Testis (tissue), 2 donors: ENCODE results near the gene MAD2L1BP.

Experiments used
- POLR2A ChIP-seq: fragments of 450-650 bp; IDR thresholded peaks from one replicate; pipeline ENCODE4 v1.6.1; 2017; ENCODE audit warnings: antibody characterized with exemption, mild to moderate bottlenecking, moderate library complexity
- TF ChIP-seq, protein P1 (sequence below), 3 experiments: fragments of 450-650 bp in 2 of 3; fragments of 200-600 bp in 1 of 3; sonication (generic) in 1 of 3; IDR thresholded peaks; one replicate each; pipeline ENCODE4 v1.5.1; 2016 to 2019; ENCODE audit warnings: antibody characterized with exemption in 3 of 3, mild to moderate bottlenecking in 2 of 3, moderate library complexity in 1 of 3

DNA sequence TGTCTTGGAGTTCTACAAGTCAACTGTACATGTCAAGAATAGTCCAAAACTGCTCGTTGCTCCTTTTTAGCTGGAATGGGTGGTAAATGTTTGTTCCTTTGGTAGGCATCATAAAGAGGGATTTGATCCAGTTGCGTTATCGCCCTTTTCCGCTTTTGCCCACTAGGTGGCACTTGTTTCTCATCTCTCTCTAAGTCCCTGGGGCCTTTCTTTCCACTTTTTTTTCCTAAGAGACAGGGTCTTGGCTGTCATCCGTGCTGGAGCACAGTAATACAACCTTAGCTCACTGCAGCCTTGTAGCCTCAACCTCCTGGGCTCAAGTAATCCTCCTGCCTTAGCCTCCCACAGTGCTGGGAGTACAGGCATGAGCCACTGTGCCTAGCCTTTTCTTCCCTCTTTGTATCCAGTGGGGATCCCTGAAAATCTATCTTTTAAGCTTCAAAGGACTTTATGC lies 27.3 kb upstream of the MAD2L1BP start:
- TF ChIP-seq, protein P1, sequence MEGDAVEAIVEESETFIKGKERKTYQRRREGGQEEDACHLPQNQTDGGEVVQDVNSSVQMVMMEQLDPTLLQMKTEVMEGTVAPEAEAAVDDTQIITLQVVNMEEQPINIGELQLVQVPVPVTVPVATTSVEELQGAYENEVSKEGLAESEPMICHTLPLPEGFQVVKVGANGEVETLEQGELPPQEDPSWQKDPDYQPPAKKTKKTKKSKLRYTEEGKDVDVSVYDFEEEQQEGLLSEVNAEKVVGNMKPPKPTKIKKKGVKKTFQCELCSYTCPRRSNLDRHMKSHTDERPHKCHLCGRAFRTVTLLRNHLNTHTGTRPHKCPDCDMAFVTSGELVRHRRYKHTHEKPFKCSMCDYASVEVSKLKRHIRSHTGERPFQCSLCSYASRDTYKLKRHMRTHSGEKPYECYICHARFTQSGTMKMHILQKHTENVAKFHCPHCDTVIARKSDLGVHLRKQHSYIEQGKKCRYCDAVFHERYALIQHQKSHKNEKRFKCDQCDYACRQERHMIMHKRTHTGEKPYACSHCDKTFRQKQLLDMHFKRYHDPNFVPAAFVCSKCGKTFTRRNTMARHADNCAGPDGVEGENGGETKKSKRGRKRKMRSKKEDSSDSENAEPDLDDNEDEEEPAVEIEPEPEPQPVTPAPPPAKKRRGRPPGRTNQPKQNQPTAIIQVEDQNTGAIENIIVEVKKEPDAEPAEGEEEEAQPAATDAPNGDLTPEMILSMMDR (IDR thresholded peaks at IDR 0.05), result peak; percentile 33 to 79 (median 66)
- TF ChIP-seq POLR2A, result no peak
